GM11168 (cell line): ENCODE measurements around the gene ZNF605.
"Not testable (repeated sequence)": the region's sequence is repeated elsewhere in the genome, so short reads cannot be mapped to it uniquely, and the experiment has no call there.

Source experiments
- in situ Hi-C: fragments of 300-500 bp; cut with MboI; formaldehyde crosslinking; loops from one replicate; pipeline ENCODE4 v1.12.0; 2022; ENCODE audit warnings: low sequenced_read_pairs; ENCODE audit not compliant: unreplicated experiment

Gene ZNF605

DNA sequence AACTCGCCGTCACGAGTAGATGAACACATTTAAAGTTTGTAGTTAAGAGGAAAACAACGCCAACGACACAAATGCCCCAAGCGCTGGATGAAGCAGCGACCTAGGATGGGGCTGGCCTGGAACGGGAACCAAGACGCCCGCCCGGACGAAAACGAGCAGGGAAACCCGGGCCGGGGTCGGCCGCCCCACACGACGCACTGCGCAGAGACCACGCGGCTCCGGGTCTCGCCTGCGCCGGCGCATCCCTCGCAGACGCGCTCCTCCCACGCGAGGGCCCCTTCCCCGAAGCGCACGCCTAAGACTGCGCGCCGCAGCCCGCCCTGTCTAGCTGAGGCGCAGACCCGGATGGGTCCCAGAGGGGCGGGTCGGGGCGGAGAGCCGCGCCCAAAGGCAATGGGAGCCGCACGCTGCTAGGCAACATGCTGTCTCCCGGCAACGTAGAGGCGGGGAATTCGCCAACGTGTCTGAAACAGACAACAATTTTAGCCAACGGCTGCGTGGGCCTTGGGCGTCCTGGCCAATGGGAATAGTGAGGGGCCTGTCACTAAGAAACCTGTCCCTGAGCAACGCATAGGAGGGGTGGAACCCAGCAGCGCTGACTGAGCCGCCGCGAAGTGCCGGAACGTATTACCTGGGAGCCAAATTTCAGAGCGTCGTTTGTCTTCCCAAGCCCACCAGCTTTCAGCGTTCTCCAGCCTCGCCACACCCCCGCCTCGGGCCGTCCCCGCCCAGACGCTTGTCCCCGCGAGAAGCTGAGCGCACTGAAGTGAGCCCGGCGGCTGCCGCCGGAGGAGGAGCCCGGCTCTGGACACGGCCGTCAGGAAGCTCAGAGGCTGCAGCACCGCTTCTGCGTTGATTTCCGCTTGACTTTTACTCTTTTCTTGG is 47.7 kb downstream of the ZNF605 start:
- in situ Hi-C loops, result no loop called here

- in situ Hi-C loops, result not testable (repeated sequence)
Observed at GRCh38 chr12:132907789-132908144, 48.3 kb downstream of the ZNF605 start.

GRCh38 chr12:132907216-132907615 is 48.9 kb downstream of the ZNF605 start:
- in situ Hi-C loops, result no loop called here

DNA sequence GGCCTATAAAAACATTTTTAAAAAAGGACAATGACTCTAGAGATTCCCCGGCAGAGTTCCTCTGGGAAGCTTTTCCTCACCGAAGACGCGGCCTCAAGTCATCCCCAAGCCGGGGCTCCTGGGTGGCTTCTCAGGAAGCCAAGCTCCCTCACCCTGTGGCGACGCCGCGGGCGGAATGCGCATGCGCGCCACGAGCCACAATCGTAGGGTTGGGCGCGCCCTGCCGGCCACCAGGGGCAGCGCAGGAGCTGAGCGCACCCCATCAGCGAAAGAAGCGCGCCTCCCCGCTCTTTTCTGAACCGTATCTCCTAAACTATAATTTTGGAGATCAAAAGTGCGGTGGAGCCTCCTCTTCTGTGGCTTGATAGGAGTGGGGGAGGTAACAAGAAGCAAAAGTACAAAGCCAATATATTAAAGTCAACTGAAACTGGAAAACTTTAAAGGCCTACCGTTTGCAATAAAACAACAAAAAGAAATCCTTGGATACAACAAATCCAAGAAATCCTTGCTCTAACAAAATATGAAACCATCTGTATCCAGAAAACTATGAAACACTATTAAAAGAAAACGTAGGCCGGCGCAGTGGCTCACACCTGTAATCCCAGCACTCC is 51.3 kb downstream of the ZNF605 start:
- in situ Hi-C loops, result no loop called here

GRCh38 chr12:132899033-132899432 is 57.1 kb downstream of the ZNF605 start:
- in situ Hi-C loops, result no loop called here

DNA sequence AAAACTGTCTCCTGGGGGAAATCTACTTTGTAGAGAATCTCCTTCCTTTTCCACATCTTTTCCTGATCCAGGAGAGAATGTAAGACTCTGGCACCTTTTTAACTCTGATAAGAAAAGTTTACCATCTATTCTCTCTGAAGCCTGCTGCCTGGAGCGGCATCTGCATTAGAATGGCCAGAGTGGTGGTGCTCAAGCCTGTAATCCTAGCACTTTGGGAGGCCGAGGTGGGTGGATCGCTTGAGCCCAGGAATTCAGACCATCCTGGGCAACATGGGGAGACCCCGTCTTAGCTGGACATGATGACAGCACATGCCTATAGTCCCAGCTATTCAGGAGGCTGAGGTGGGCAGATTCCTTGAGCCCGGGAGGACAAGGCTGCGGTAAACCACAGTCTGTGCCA is 67.3 kb downstream of the ZNF605 start:
- in situ Hi-C loops, result no loop called here

DNA sequence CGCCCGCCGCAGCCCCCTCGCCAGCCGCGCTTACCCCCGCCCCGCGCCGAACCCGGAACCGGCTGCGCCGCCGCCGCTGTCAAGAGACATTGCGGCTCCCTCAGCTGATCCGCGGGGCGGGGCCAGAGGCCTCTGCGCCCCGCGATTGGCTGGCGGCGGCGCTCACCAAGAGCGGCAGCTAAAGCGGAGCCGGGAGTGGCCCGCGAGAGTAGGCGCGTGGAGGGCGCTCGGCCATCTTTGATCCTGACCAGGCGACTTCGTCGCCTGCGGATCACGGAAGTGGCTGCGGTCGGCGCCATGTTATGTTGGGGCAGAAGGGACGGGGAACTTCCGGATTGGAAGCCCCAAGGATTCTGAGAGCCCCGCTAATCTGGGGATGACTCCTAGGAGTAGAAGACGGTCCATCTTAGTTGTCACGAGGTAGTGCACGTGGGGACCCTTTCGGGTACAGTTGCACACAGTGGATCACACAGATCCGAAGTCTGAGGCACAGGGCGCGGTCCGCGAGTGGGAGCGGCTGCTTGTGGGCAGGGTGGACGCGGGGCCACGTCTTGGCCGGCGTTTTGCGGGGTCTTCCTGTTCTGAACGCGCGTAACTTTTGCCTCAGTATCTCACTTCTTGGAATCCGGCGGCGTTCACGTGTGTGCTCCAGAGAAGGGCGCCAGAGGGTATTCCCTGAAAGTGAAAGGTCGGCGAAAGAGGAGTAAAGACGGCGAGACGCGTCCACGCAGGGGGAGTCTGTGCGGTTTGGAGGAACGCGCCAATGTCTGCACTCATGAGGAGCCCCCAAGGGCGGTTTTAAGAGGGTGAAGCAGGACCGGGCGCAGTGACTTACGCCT is 68.4 kb downstream of the ZNF605 start, which contains the start of gene CHFR:
TSS of gene CHFR (minus strand) at position 93 of the 839 bp plus-strand sequence. CDS start 277 bp downstream, outside the sequence.
- in situ Hi-C loops, result no loop called here

GRCh38 chr12:132886529-132887477 is 69.3 kb downstream of the ZNF605 start:
- in situ Hi-C loops, result no loop called here

DNA sequence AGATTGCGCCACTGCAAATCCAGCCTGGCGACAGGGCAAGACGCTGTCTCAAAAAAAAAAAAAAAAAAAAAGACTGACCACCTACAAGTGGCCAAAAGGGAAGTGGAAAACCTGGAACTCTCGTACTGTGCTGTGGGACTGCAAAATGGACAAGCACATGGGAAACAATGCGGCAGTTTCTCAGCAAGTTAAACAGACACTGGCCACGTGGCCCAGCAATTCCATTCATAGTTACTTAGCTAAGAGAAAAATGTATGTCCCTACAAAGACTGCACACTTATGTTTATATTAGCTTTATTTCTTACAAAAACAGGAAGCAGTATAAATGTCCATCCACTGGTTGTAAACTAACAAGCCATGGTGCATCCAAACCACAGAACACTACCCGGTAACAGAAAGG is 74.3 kb downstream of the ZNF605 start:
- in situ Hi-C loops, result no loop called here

- in situ Hi-C loops, result not testable (repeated sequence)
Observed at GRCh38 chr12:132874620-132875019, 81.5 kb downstream of the ZNF605 start.

GRCh38 chr12:132874175-132874574 is 81.9 kb downstream of the ZNF605 start:
- in situ Hi-C loops, result no loop called here

DNA sequence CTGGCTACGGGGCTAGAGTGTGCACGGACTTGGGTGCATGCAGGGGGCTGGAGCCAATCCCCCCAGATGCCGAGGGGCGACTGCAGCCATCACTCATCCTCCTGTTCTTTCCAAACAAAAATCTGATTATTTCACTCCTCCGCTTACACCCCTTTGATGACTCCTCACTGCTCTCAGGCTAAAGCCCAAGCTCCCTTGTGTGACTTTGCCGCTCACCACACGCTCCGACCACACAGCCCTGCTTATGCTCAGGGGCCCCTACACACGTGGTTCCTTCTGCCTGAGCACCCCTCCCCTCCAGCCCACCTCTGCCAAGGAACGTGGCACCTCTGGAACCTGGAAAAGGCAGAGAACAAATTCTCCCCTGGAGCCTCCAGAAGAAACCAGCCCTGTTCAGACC is 82.4 kb downstream of the ZNF605 start:
- in situ Hi-C loops, result no loop called here

DNA sequence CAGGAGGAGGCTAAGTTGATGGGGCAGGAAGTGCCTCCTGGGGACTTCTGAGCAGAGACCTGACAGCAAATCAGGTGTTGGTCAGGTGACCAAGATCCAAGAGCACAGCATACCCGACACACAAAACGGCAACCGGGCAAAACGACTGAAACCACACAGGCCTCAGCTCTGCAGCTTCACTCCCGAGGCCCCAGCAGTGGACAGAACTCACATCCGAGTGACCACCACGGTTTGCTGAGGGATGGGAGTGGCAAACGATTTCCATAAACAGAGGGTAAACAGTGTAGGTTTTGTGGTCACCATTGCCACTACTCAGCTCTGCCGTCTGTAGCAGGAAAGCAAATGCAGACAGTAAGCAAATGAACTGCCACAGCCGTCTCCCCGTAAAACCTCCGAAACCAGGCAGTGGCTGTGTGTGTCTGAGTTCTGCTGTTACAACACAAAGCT is 83.1 kb downstream of the ZNF605 start:
- in situ Hi-C loops, result no loop called here

- in situ Hi-C loops, result no loop called here
Observed at GRCh38 chr12:132872073-132872855, 83.8 kb downstream of the ZNF605 start.

DNA sequence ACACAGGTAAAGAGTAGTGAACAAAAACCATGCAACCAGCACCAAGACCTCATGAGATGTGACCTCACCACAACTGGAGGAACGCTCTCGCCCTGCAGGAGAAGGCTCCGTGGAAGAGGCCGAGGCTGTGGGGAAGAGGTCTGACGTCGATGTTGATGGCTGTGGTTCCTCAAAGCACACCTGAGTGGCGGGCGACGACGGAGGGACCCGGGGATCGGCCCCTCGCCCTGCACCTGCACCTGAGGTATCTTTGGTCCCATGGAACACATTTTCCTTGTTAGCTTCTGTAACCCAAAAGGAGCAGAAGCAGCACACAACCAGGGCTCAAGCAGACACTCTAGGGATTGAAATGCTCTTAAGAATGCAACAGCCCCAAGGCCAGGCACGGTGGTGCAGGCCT is 86.6 kb downstream of the ZNF605 start:
- in situ Hi-C loops, result no loop called here
